Liver (tissue), 9 donors: Measurements from ENCODE around the gene CBX2. TPM values are rescaled to one million over a fixed set of nuclear protein-coding genes. Genes with fewer than 3 reads are reported as not detected.

Source experiments
- DNase-seq: peaks from one replicate; pipeline ENCODE4 v3.0.0-alpha.2; 2017; ENCODE audit warnings: low spot score
- H3K27ac ChIP-seq, 2 donors: one replicate each; pipeline ENCODE4 v1.7.0; 2013; ENCODE audit warnings: inconsistent platforms in 2 of 2, low read length in 2 of 2, control low read depth in 1 of 2, low read depth in 1 of 2, mild to moderate bottlenecking in 1 of 2
- H3K27me3 ChIP-seq, 4 donors: one replicate each; pipeline versions ENCODE4 v1.6.1 to v1.7.0; 2013; ENCODE audit warnings: low read length in 3 of 4, inconsistent platforms in 1 of 4, mild to moderate bottlenecking in 1 of 4, moderate library complexity in 1 of 4; ENCODE audit not compliant: control insufficient read depth in 4 of 4, insufficient read depth in 4 of 4
- H3K36me3 ChIP-seq, 4 donors: one replicate each; pipeline versions ENCODE4 v1.6.1 to v1.7.0; 2013; ENCODE audit warnings: low read length in 3 of 4, mild to moderate bottlenecking in 3 of 4, low read depth in 1 of 4, moderate library complexity in 1 of 4; ENCODE audit not compliant: control insufficient read depth in 4 of 4, insufficient read depth in 3 of 4
- H3K4me1 ChIP-seq, 4 donors: one replicate each; pipeline versions ENCODE4 v1.6.1 to v1.7.0; 2013; ENCODE audit warnings: low read length in 3 of 4, mild to moderate bottlenecking in 3 of 4, moderate library complexity in 1 of 4; ENCODE audit not compliant: control insufficient read depth in 4 of 4, insufficient read depth in 4 of 4
- H3K4me3 ChIP-seq, 3 donors: one replicate each; pipeline versions ENCODE4 v1.6.1 to v1.7.0; 2013; ENCODE audit warnings: low read length in 3 of 3, control low read depth in 1 of 3, low read depth in 1 of 3, mild to moderate bottlenecking in 1 of 3
- H3K9ac ChIP-seq, 2 donors: one replicate each; pipeline ENCODE4 v1.7.0; 2013; ENCODE audit warnings: low read length in 2 of 2, mild to moderate bottlenecking in 2 of 2, moderate library complexity in 2 of 2, control low read depth in 1 of 2, low read depth in 1 of 2
- H3K9me3 ChIP-seq, 4 donors: one replicate each; pipeline versions ENCODE4 v1.6.1 to v1.7.0; 2013; ENCODE audit warnings: low read length in 3 of 4; ENCODE audit not compliant: control insufficient read depth in 4 of 4
- CTCF ChIP-seq: fragments of 150-350 bp; IDR thresholded peaks from 2 replicates; pipeline ENCODE4 v1.5.1; 2017; ENCODE audit warnings: improper control_type of control experiment, low read depth, low read length; ENCODE audit not compliant: missing input control
- EGR1 ChIP-seq, 2 donors: IDR thresholded peaks; 2 replicates each; pipeline ENCODE4 v1.6.1; 2016 to 2018; ENCODE audit warnings: antibody characterized with exemption in 2 of 2, low read depth in 2 of 2
- FOXA1 ChIP-seq: IDR thresholded peaks from 2 replicates; pipeline ENCODE4 v1.6.1; 2016; ENCODE audit warnings: antibody characterized with exemption
- FOXA2 ChIP-seq: IDR thresholded peaks from 2 replicates; pipeline ENCODE4 v1.6.1; 2016; ENCODE audit warnings: antibody characterized with exemption
- GABPA ChIP-seq, 2 donors: IDR thresholded peaks in 1 of 2; conservative IDR thresholded peaks in 1 of 2; 2 replicates each; pipeline ENCODE4 v1.6.1; 2016; ENCODE audit warnings: antibody characterized with exemption in 2 of 2, mild to moderate bottlenecking in 1 of 2, moderate library complexity in 1 of 2
- HNF4A ChIP-seq, 2 donors: conservative IDR thresholded peaks; 2 replicates each; pipeline ENCODE4 v1.6.1; 2016; ENCODE audit warnings: antibody characterized with exemption in 2 of 2, mild to moderate bottlenecking in 2 of 2
- HNF4G ChIP-seq: IDR thresholded peaks from 2 replicates; pipeline ENCODE4 v1.6.1; 2016; ENCODE audit warnings: antibody characterized with exemption
- JUND ChIP-seq, 2 donors: IDR thresholded peaks; 2 replicates each; pipeline ENCODE4 v1.6.1; 2016; ENCODE audit warnings: antibody characterized with exemption in 2 of 2
- NR2F2 ChIP-seq: IDR thresholded peaks from 2 replicates; pipeline ENCODE4 v1.6.1; 2016; ENCODE audit warnings: antibody characterized with exemption
- RAD21 ChIP-seq, 2 donors: IDR thresholded peaks; 2 replicates each; pipeline ENCODE4 v1.6.1; 2016; ENCODE audit warnings: antibody characterized with exemption in 2 of 2, mild to moderate bottlenecking in 2 of 2
- REST ChIP-seq: IDR thresholded peaks from 2 replicates; pipeline ENCODE4 v1.6.1; 2016; ENCODE audit warnings: antibody characterized with exemption, mild to moderate bottlenecking
- RXRA ChIP-seq, 2 donors: IDR thresholded peaks; 2 replicates each; pipeline ENCODE4 v1.6.1; 2017 to 2018; ENCODE audit warnings: antibody characterized with exemption in 2 of 2, mild to moderate bottlenecking in 1 of 2
- SP1 ChIP-seq: IDR thresholded peaks from 2 replicates; pipeline ENCODE4 v1.6.1; 2018; ENCODE audit warnings: antibody characterized with exemption, mild to moderate bottlenecking
- TAF1 ChIP-seq: conservative IDR thresholded peaks from 2 replicates; pipeline ENCODE4 v1.6.1; 2016; ENCODE audit warnings: antibody characterized with exemption, mild to moderate bottlenecking
- YY1 ChIP-seq: IDR thresholded peaks from 2 replicates; pipeline ENCODE4 v1.6.1; 2016; ENCODE audit warnings: antibody characterized with exemption, mild to moderate bottlenecking
- ZBTB33 ChIP-seq: IDR thresholded peaks from 2 replicates; pipeline ENCODE4 v1.6.1; 2016; ENCODE audit warnings: antibody characterized with exemption
- WGBS: extraction: QIAGEN DNeasy Blood & Tissue Kit; methylation state at CpG from one replicate; pipeline ENCODE4 v1.1.7; 2013; 5-methylcytosine and 5-hydroxymethylcytosine counted together
- polyA plus RNA-seq, 2 donors: library from polyadenylated mRNA; stranded (reverse) in 1 of 2; unstranded in 1 of 2; fragments of 200-250 nt in 1 of 2; fragments of >200 nt in 1 of 2; fragmentation: Nextera tagmentation in 1 of 2; extraction: Ambion mirVana in 1 of 2; gene quantifications; one replicate each; pipeline versions ENCODE4 v1.2.1 to v1.2.3, GENCODE V29; 2013 to 2015
- total RNA-seq, 2 donors: library from RNA; depleted of rRNA; stranded (reverse); fragments of >200 nt; gene quantifications; one replicate each; pipeline ENCODE4 v1.2.3, GENCODE V29; 2014
- TF ChIP-seq, protein P1 (sequence below): IDR thresholded peaks from 2 replicates; pipeline ENCODE4 v1.6.1; 2016; ENCODE audit warnings: antibody characterized with exemption
- TF ChIP-seq, protein P2 (sequence below): IDR thresholded peaks from 2 replicates; pipeline ENCODE4 v1.6.1; 2016; ENCODE audit warnings: antibody characterized with exemption
- donor health status: healthy.
- donor health status: healthy.
- donor health status: healthy.
- donor health status: healthy.
- donor health status: healthy.

The CBX2 gene
- total and polyA plus RNA-seq, 4 donors: 0.33 to 2.4 (median 0.53) TPM

- Histone ChIP-seq H3K27ac (peak overlapping the region; percentile 79 to 94), H3K4me1 (peaks cover 36 to 77% (median 51%) of the 10 kb centered on the region in 4 donors), H3K9me3 (no peaks in the 10 kb centered on the region), H3K27me3 (no peaks in the 10 kb centered on the region), H3K4me3 (peak overlapping the region; percentile 47 to 94 (median 66)), H3K36me3 (peaks cover 0 to 4% (median 1%) of the 10 kb centered on the region in 4 donors), H3K9ac (peak overlapping the region; percentile 69 to 92)
- 6% methylated on average over 41 of the region's 41 CpGs for WGBS
- TF ChIP-seq, protein P1, sequence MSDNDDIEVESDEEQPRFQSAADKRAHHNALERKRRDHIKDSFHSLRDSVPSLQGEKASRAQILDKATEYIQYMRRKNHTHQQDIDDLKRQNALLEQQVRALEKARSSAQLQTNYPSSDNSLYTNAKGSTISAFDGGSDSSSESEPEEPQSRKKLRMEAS: peak; percentile 40
- TF ChIP-seq YY1: peak; percentile 49
- peak; percentile 50 for TF ChIP-seq ZBTB33
- peak; percentile 37 to 47 for TF ChIP-seq RAD21 (IDR thresholded peaks at IDR 0.05)
- no peak for TF ChIP-seq FOXA2
- no peak for TF ChIP-seq NR2F2
- peak; percentile 55 for TF ChIP-seq SP1
- TF ChIP-seq, protein P2, sequence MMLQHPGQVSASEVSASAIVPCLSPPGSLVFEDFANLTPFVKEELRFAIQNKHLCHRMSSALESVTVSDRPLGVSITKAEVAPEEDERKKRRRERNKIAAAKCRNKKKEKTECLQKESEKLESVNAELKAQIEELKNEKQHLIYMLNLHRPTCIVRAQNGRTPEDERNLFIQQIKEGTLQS: peak; percentile 12
- peak; percentile 33 for TF ChIP-seq CTCF
- peak; percentile 81 to 97 for TF ChIP-seq EGR1 (IDR thresholded peaks at IDR 0.05; ENCODE audit: low read depth in 2 of 2)
- TF ChIP-seq FOXA1: no peak
- TF ChIP-seq REST: peak; percentile 64
- TF ChIP-seq HNF4A (conservative IDR thresholded peaks at IDR 0.05): peak; percentile 14 to 54
- TF ChIP-seq JUND (IDR thresholded peaks at IDR 0.05): peak in 1 of 2 donors; percentile 26
- no peak for TF ChIP-seq GABPA (IDR thresholded peaks at IDR 0.05 in 1 of 2, conservative IDR thresholded peaks at IDR 0.05 in 1 of 2)
- TF ChIP-seq TAF1: no peak
- TF ChIP-seq HNF4G: no peak
- TF ChIP-seq RXRA (IDR thresholded peaks at IDR 0.05): peak in 1 of 2 donors; percentile 68
- DNase-seq: peak; percentile 67
These were observed 59.3 kb downstream of the CBX2 start for GRCh38 chr17:79836972-79837887.

Other genes with a start within 250 kb of the CBX2 start
- gene RBFOX3, start 167.1 kb upstream of the CBX2 start, total RNA-seq: not detected
- gene RBFOX3, start 167.1 kb upstream of the CBX2 start, polyA plus RNA-seq: under 1 TPM in 1 of 2 donors, not detected in 1; 0.05 TPM
- 10 to 100 TPM in 1 of 2 donors, 1 to 10 TPM in 1; 1.7 to 12.0 TPM for gene ENPP7, start 47.2 kb upstream of the CBX2 start, total RNA-seq
- gene ENPP7, start 47.2 kb upstream of the CBX2 start, polyA plus RNA-seq: 1 to 10 TPM; 3.8 to 4.1 TPM
- gene CBX8, start 18.9 kb downstream of the CBX2 start, total RNA-seq: 1 to 10 TPM; 1.4 to 2.3 TPM
- 1 to 10 TPM in 1 of 2 donors, under 1 TPM in 1; 0.75 to 2.7 TPM for gene CBX8, start 18.9 kb downstream of the CBX2 start, polyA plus RNA-seq
- gene CBX4, start 61.3 kb downstream of the CBX2 start, total RNA-seq: 1 to 10 TPM; 4.8 to 7.7 TPM
- gene CBX4, start 61.3 kb downstream of the CBX2 start, polyA plus RNA-seq: 1 to 10 TPM; 4.9 to 8.9 TPM